Mucosa of rectum (tissue), 2 donors: ENCODE results near the gene PRDM1.
"Not testable (repeated sequence)": the region's sequence is repeated elsewhere in the genome, so short reads cannot be mapped to it uniquely, and the experiment has no call there.

ENCODE experiments used
- H3K27ac ChIP-seq, 2 donors: one replicate each; pipeline ENCODE4 v1.7.0; 2013; ENCODE audit warnings: inconsistent platforms in 2 of 2, low read depth in 2 of 2, low read length in 2 of 2
- H3K27me3 ChIP-seq, 2 donors: one replicate each; pipeline ENCODE4 v1.7.0; 2013; ENCODE audit warnings: low read length in 2 of 2; ENCODE audit not compliant: control insufficient read depth in 2 of 2, insufficient read depth in 2 of 2
- H3K36me3 ChIP-seq, 2 donors: one replicate each; pipeline ENCODE4 v1.7.0; 2013; ENCODE audit warnings: low read length in 2 of 2; ENCODE audit not compliant: control insufficient read depth in 2 of 2, insufficient read depth in 2 of 2
- H3K4me1 ChIP-seq, 2 donors: one replicate each; pipeline ENCODE4 v1.7.0; 2013; ENCODE audit warnings: low read length in 2 of 2, mild to moderate bottlenecking in 1 of 2; ENCODE audit not compliant: control insufficient read depth in 2 of 2, insufficient read depth in 2 of 2
- H3K4me3 ChIP-seq, 2 donors: one replicate each; pipeline ENCODE4 v1.7.0; 2013; ENCODE audit warnings: low read length in 2 of 2
- H3K9ac ChIP-seq, 2 donors: one replicate each; pipeline ENCODE4 v1.7.0; 2013; ENCODE audit warnings: low read length in 2 of 2, low read depth in 1 of 2, mild to moderate bottlenecking in 1 of 2
- H3K9me3 ChIP-seq, 2 donors: one replicate each; pipeline ENCODE4 v1.7.0; 2013; ENCODE audit warnings: low read length in 2 of 2; ENCODE audit not compliant: control insufficient read depth in 2 of 2
- donor health status: healthy.
- donor health status: Normal muscosa, but diverticular disease.

PRDM1 gene

DNA sequence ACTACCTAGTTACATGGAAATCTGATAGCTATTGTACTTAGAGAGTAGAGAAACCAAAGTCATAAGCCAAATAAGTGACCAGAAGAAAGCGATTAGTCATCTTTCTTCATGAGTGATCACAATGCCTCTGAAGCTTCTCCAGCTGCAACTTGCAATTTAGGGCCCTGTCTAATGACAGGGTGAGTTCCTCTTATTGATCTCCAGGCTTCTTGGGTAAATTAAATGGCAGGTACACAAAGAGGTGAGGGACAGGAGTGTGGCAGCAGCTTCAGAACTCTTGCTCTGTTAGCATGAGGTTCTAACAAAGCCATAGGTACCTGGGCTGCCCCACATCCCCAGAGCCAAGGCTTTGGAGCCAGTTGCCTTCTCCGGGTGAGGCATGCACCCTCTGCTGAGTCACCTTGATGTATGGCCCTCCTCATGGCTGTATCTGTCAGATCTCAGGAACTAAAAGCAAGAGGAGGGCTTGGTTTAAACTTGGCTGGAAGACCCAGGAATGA lies 60.8 kb downstream of the PRDM1 start:
- H3K4me3 ChIP-seq: no peak overlapping the region

DNA sequence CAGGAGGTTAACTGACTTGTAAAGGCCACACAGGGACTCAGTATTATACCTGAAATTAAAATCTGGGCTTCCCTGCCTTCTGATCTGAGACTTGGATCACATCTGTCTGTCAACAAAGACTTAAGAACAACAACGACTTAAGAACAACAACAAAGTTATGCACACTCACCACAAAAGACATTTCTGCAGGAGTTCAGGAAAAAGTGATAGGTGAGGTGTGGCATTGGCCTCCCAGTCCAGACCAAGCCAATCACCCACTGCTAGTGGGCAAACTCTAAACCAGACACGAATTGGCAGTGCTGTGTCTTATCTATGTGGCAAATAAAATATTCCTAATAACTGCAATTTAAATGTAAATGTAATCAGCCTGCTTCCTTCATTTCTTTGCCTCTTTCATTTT lies 61.3 kb downstream of the PRDM1 start:
- no peaks in the 10 kb centered on the region for H3K9me3 ChIP-seq
- no peak overlapping the region for H3K27ac ChIP-seq
- H3K36me3 ChIP-seq: no peaks in the 10 kb centered on the region
- H3K4me1 ChIP-seq: no peaks in the 10 kb centered on the region
- no peak overlapping the region for H3K9ac ChIP-seq
- no peak overlapping the region for H3K4me3 ChIP-seq
- no peaks in the 10 kb centered on the region for H3K27me3 ChIP-seq

More for the DNA sequence above, 60.8 kb downstream of the PRDM1 start:
- H3K9me3 ChIP-seq: no peaks in the 10 kb centered on the region
- no peaks in the 10 kb centered on the region for H3K27me3 ChIP-seq
- no peaks in the 10 kb centered on the region for H3K36me3 ChIP-seq
- no peak overlapping the region for H3K9ac ChIP-seq
- peaks cover 3 to 4% of the 10 kb centered on the region in 2 donors for H3K4me1 ChIP-seq
- no peak overlapping the region for H3K27ac ChIP-seq

DNA sequence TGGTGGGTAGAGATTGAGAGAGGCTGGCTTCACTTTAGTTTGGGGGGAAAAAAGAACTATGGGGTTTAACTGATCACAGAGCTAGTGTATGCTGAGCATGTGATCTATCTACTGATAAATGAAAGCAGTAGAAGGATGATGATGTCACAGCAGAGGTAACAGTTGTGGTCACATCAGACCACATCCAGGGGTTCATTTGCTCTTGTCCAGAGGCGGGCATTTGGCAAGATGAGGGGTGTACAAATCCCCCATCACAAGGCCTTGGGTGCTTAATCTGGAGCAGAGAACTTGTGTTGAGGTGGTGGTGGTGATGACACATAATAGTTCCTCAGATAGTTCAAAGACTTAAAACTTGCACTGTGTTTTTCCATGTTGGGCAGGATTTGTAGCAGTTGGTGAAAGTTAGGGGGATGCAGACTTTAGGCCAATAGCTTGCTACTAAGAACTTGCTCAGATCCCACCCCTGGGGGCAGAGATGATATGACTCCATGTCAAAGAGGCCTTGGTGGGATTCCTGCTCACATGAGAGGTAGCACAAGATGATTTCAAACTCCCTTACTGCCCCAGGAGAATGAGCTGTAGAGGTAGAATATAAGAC lies 63.4 kb downstream of the PRDM1 start:
- Histone ChIP-seq H3K4me1 (no peaks in the 10 kb centered on the region), H3K36me3 (no peaks in the 10 kb centered on the region), H3K4me3 (no peak overlapping the region)

GRCh38 chr6:106152476-106152875 lies 66.3 kb downstream of the PRDM1 start:
- not testable (repeated sequence) for H3K9me3 ChIP-seq, H3K4me1 ChIP-seq, H3K36me3 ChIP-seq, H3K27me3 ChIP-seq, H3K27ac ChIP-seq, H3K4me3 ChIP-seq, H3K9ac ChIP-seq

More for the DNA sequence above, 63.4 kb downstream of the PRDM1 start:
- H3K9ac ChIP-seq: no peak overlapping the region
- H3K27me3 ChIP-seq: no peaks in the 10 kb centered on the region
- H3K27ac ChIP-seq: no peak overlapping the region
- H3K9me3 ChIP-seq: no peaks in the 10 kb centered on the region

DNA sequence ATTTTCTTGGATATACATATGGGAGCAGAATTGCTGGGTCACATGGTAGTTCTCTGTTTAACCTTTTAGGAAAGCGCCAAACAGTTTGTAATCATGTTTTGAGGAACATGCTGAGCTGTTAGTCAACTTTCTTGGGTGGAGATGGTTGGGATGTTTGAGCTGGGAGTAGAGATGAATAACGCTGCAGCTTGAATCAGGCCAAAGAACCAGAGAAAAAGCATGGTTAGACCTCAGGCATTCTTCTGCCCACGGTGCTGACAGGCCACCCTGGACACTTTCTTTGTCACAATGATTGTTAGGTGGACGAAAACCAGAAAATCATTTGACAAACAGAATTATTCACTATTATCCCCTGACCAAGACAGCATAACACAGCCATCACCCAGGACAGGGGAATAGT lies 66.8 kb downstream of the PRDM1 start:
- no peaks in the 10 kb centered on the region for H3K27me3 ChIP-seq
- no peaks in the 10 kb centered on the region for H3K36me3 ChIP-seq
- H3K9ac ChIP-seq: no peak overlapping the region
- H3K27ac ChIP-seq: no peak overlapping the region
- no peaks in the 10 kb centered on the region for H3K4me1 ChIP-seq
- no peak overlapping the region for H3K4me3 ChIP-seq
- H3K9me3 ChIP-seq: no peaks in the 10 kb centered on the region

DNA sequence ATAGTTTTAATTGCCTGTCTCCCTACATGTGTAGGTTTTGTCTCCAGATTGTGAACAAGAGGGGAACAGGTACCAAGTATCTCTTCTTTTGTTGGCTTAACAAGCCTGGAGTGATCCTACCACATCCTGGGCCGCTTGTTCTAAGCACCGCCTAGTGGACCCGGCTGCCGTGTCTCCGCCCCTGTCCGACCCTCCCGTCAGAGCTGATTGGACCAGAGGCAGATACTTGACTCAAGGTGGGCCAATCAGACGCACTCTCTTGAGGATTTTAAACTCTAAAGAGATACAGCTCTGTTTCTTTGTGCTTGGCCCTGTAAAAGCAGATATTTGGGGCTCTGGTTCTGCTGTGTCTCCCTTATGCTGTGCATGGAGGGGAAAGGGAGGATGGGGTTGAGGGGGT lies 68.2 kb downstream of the PRDM1 start:
- no peak overlapping the region for H3K4me3 ChIP-seq
- H3K27ac ChIP-seq: no peak overlapping the region
- H3K27me3 ChIP-seq: no peaks in the 10 kb centered on the region
- no peaks in the 10 kb centered on the region for H3K9me3 ChIP-seq
- no peaks in the 10 kb centered on the region for H3K36me3 ChIP-seq
- H3K9ac ChIP-seq: no peak overlapping the region
- no peaks in the 10 kb centered on the region for H3K4me1 ChIP-seq

DNA sequence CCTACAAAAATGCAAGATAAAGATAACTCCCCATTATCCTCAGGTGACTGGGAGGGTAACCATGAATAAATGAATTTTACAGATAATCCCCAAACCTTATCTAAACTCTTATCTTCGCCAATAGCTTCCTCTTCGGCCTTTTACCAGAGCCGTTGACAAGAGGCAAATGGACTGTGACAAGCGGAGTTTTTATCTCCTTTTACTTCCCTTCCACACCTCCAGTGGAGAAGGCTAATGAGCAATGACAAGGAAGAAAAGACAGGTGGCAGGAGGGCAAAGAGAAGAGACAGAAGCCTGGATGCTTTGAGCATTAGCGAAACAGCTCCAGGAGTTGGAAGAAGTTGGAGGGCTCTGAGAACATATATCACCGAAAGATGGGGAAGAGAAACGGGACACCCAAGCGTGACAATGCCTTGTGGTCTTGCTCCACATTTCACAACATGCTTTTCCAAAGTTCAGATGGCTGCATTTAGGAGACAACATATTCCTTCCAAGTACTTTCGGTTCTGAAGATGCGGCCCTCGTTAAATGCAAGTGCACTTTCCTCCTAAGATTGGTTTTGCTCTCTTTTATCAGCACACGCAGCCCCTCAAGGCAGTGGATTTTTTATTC lies 69.2 kb downstream of the PRDM1 start:
- no peak overlapping the region for H3K4me3 ChIP-seq
- no peaks in the 10 kb centered on the region for H3K27me3 ChIP-seq
- H3K9ac ChIP-seq: no peak overlapping the region
- H3K36me3 ChIP-seq: no peaks in the 10 kb centered on the region
- no peak overlapping the region for H3K27ac ChIP-seq
- no peaks in the 10 kb centered on the region for H3K9me3 ChIP-seq
- no peaks in the 10 kb centered on the region for H3K4me1 ChIP-seq

DNA sequence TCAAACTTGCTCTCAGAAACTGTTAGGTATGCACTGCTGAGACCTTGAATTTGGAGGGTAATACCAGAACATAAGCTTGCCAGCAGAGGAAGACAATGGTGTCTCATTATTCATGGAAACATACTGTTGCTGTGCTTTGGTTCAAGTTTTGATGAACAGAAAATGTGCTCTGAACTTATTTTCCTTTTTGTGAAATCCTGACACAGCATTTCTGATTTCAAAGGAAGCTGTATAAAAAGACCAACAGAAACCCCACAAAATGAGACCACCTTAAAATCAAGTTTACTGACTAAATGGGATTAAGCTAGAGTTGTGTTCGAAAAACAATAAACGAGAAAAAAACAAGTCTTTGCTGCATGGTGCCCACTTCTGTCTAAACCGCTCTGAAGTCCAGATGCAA lies 70.3 kb downstream of the PRDM1 start:
- Histone ChIP-seq H3K4me1 (no peaks in the 10 kb centered on the region), H3K27ac (no peak overlapping the region), H3K9me3 (no peaks in the 10 kb centered on the region), H3K4me3 (no peak overlapping the region), H3K36me3 (no peaks in the 10 kb centered on the region), H3K27me3 (no peaks in the 10 kb centered on the region), H3K9ac (no peak overlapping the region)

- Histone ChIP-seq H3K9me3 (no peaks in the 10 kb centered on the region), H3K27ac (no peak overlapping the region), H3K4me3 (no peak overlapping the region), H3K36me3 (no peaks in the 10 kb centered on the region), H3K4me1 (no peaks in the 10 kb centered on the region), H3K27me3 (no peaks in the 10 kb centered on the region), H3K9ac (no peak overlapping the region)
Measured at GRCh38 chr6:106156863-106157262, 70.7 kb downstream of the PRDM1 start.

GRCh38 chr6:106158816-106159215 lies 72.7 kb downstream of the PRDM1 start:
- peaks cover 1 to 10% of the 10 kb centered on the region in 2 donors for H3K4me1 ChIP-seq
- no peaks in the 10 kb centered on the region for H3K27me3 ChIP-seq
- no peaks in the 10 kb centered on the region for H3K36me3 ChIP-seq
- no peak overlapping the region for H3K27ac ChIP-seq
- no peaks in the 10 kb centered on the region for H3K9me3 ChIP-seq
- H3K4me3 ChIP-seq: no peak overlapping the region
- H3K9ac ChIP-seq: no peak overlapping the region
